GF-D8 (cell line): ENCODE measurements around the gene SWAP70.
"Not testable (repeated sequence)": the region's sequence is repeated elsewhere in the genome, so short reads cannot be mapped to it uniquely, and the experiment has no call there.

ENCODE experiments used
- DNase-seq: peaks from one replicate; lab custom pipeline; 2025; lab: John Stamatoyannopoulos, UW

The SWAP70 gene

DNA sequence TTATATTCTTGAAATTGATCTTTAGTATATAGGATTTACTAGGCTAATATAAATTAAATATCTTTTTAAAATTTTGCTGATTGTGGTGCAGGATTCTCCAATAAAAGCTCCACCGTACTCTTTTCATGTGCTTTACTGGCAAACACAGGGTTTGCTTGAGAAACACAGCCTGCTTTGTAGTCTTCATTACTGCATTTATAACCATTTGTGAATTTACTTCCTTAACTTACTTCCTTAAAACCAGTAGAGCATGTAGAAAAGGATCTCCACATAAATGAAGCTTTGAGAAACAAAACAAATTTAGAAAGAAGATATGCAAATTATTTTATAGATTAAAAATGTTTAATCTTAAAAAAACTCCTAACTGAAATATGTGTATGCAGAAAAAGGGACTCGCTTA lies 28.8 kb downstream of the SWAP70 start:
- peak; percentile 67 for DNase-seq

DNA sequence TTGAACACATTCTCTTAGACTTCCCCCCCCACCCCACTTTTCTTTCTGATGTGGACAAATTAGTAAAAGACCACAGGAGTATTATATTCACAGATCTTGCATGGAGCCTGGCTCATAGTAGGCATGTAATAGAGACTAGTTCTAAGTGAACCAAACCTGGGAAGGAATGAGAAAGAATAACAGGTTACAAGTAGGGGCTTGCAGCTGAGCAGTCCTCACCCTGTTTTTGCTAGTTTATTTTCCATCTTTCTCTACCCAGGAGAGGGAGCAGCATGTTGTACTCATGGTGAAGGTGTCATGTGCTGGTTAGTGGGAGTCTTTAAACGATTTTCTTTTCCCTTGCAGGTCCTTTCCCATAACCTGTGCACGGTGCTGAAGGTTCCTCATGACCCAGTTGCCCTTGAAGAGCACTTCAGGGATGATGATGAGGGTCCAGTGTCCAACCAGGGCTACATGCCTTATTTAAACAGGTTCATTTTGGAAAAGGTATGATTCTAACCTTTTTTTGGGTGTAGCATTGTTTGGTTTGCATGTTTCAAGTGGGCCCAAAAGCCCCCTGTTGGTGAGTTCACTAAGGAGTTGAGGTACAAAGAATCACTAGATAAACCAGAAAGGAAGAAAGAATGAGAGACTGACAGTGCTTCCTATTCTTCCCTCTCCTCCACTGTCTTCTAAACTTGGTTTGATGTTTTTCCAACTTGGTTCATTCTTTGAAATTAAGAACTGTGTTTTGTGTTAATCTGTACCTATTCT lies 30.1 kb downstream of the SWAP70 start:
- DNase-seq: no peak

DNA sequence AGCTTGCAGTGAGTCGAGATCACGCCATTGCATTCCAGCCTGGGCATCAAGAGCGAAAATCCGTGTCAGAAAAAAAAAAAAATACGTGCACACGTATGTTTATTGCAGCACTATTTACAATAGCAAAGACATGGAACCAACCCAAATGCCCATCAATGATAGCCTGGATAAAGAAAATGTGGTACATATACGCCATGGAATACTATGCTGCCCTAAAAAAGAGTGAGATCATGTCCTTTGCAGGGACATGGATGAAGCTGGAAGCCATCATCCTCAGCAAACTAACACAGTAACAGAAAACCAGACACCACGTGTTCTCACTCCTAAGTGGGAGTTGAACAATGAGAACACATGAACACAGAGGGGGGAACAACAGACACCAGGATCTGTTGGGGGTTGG lies 31.4 kb downstream of the SWAP70 start:
- DNase-seq: not testable (repeated sequence)

DNA sequence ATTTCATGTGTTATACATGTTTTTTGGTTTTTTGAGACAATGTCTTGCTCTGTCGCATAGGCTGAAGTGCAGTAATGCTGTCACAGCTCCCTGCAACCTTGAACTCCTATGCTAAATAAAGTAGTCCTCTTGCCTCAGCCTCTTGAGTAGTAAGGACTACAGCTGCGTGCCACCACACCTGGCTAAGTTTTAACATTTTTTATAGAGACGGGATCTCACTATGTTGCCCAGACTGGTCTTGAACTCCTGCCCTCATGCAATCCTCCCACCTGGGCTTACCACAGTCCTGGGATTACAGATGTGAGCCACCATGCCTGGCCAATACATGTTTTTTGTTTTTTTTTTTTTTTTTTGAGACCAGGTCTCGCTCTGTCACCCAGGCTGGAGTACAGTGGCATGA lies 33.9 kb downstream of the SWAP70 start:
- DNase-seq: no peak

DNA sequence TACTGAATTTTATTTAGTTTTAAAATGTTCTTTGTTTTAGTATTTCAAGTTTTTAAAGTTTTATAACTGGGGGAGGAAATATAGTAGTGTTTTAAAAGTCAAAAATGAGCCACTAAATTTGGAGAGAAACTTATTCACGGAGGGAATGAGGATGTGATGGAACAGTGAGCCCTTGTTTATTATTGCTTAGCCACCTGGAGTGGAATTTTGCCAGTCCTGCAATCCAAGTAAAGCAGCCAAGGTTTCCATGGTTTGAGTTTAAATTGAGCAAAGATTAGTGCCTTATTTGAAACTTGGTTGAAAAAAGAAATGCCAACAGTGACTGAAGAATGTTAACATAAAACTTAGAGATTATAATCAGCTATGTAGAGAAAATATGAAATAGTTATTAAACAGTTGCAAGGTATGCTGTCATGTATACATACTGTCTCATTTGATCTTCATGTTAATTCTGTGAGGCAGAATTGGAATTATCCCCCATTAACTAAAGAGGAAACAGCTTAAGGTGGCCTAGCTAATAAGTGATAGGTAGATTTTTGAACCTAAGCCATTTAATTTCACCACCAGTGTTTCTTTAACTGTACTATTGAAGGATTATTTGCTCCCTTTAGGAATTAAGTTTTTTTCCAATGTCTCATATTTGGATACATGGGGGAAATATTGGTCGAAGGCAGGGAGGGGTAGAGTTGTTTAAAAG lies 36.4 kb downstream of the SWAP70 start:
- no peak for DNase-seq

DNA sequence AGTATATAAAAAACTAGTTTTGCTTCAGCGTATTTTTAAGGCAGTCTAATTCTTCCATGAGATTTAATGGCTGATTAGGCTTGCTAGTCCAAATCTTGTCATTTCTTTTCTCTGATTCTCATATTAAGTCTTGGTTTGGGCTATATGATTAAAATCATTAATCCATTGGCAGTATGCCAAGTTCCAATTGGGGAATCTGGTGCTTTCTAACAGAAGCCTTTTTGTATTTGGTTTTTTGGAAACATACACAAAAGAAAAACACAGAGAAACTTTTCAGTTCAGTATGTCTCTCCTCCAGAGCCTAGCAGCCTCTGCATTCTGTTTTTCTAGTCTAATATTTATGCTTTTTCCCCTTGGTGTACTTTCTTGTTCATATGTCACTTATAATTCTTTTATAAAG lies 37.9 kb downstream of the SWAP70 start:
- DNase-seq: no peak

DNA sequence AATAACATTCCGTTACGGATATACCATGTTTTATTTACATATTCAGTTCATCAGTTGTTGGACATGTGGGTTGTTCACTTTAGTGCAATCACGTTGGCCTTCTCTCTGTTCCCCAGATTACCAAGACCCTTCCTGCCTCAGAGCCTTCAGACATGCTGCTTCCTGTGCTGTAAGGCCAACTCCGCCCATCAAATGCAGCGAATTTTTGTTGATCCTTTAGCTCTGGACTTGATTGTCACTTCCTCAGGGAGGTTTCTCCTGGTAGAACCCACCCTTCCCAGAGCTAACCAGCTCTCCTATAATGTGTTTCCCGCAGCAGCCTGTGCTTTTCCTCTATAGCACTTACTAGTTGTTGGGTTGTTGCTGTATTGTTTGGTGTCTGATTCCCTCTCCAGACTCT lies 39.4 kb downstream of the SWAP70 start:
- no peak for DNase-seq

DNA sequence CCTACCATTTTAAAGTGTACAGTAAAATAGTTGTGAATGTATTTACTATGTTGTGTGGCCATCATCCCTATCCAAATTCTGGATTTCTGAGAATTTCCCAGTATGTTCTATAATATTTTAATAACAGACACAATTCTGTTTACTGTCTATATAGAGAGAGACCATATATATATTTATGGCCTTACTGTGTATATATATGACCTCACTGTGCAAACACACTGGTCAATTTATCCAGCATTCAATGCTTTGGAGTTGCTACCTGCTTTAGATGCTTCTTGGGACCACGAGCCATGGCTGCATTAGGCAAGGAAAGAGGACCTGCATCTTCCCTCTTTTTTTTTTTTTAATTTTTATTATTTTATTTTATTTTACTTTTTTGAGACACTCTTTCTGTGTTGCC lies 40.2 kb downstream of the SWAP70 start:
- no peak for DNase-seq

DNA sequence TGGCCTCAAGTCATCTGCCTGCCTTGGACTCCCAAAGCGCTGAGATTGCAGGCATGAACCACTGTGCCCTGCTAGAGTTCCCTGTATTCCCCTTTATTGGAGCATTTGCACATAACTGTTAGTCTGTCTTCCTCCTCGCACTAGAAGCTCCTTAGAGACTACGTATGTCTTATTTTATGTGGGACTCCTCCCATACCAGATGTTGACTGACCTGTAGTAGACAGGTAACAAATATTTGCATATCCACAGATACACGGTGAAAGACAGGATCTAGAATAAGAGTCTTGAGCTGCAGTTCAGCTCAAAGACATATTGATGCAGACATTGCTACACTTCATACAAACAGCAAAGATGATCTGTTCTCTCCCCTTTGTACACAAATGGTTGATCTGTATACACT lies 40.7 kb downstream of the SWAP70 start:
- no peak for DNase-seq

DNA sequence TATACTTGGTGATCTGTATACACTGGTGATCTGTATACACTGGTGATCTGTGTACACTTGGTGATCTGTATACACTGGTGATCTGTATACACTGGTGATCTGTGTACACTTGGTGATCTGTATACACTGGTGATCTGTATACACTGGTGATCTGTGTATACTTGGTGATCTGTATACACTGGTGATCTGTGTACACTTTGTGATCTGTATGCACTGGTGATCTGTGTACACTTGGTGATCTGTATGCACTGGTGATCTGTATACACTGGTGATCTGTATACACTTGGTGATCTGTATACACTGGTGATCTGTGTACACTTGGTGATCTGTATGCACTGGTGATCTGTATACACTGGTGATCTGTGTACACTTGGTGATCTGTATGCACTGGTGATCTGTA lies 41.5 kb downstream of the SWAP70 start:
- not testable (repeated sequence) for DNase-seq

DNA sequence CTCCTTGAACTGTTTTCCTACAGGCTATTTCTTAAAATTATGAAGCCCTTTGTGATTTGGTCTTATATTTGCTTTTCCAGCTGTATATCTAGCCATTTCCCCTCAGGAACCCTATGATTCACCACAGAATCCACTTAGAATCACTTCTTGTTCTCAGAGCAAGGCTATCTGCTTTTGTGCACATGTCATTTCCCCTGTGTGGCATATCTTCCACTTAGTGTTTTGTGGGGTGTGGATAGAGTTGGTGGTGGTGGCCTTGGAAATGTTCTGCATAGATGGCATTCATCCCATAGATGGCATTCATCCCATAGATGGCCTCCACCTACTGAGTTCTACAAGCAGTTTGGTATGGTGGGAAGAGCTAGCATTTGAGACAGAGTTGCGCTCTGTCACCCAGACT lies 44.7 kb downstream of the SWAP70 start:
- DNase-seq: no peak

DNA sequence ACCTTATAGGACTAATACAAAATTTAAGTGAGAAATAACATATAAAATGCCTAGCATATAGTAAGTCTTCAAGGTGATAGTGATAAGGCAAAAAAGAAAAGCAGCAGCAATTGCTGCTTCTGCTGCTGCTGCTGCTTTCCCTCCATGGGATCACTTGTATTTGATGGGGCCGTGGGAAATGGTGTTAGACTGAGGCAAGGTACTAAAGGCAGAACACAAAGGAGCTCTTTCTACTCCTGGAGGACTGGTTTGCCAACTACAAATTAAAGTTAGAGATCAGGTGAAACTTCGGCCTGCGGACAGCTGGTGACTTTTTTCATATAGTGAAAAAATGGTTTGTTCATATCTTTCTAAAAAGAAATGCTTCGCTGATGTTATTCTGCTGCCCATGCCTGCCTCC lies 46.3 kb downstream of the SWAP70 start:
- DNase-seq: no peak

DNA sequence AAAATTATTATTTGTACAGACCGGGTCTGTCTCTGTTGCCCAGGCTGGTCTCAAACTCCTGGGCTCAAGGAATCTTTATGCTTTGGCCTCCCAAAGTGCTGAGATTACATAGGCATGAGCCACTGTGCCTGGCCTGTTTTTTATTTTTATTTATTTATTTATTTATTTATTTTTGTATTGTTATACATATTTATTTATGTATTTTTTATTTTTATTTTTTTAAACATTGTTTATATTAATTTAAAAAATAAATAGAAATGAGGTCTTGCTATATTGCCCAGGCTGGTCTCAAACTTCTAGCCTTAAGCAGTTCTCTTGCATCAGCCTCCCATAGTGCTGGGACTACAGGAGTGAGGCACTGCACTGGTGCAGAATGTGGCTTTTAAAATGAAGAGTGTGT lies 47.0 kb downstream of the SWAP70 start:
- DNase-seq: no peak

DNA sequence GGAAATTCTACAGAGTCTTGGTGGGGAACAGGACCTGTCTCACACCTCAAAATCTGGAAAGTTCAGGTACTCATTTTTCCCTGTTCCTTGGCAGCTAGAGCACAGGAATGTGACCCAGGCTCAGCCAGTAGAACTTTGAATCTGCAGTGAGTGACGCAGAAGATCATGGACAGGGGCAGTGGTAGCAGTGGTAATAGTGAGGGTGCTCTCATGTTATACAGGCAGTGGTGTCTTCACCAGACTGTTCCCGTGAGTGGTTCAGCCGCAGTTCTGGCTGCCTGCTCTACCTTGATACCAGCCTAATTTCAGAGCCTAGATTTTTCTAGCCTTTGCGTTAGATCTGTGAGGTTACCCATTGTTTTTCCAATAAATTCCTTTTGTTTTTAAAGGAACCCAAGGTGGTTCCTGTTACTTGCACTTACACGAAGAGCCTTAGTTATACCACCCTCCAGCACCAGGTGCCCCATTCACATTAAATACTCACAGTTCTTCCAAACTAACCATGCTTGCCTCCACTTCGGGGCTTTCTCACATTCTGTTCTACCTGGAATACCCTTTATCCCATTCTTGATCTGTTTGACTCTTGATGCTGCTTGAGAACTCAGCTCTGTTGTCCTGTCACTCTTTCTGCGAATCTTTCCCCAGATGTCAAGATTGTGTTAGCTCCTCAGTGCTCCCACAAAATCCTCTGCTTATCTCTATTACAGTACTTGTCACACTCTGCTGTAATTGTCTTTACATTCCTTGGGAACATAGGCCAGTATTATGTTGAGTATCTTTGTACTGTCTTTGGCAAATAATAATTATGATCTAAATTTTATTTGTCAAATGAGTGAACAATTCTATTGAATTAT lies 47.8 kb downstream of the SWAP70 start:
- DNase-seq: no peak

DNA sequence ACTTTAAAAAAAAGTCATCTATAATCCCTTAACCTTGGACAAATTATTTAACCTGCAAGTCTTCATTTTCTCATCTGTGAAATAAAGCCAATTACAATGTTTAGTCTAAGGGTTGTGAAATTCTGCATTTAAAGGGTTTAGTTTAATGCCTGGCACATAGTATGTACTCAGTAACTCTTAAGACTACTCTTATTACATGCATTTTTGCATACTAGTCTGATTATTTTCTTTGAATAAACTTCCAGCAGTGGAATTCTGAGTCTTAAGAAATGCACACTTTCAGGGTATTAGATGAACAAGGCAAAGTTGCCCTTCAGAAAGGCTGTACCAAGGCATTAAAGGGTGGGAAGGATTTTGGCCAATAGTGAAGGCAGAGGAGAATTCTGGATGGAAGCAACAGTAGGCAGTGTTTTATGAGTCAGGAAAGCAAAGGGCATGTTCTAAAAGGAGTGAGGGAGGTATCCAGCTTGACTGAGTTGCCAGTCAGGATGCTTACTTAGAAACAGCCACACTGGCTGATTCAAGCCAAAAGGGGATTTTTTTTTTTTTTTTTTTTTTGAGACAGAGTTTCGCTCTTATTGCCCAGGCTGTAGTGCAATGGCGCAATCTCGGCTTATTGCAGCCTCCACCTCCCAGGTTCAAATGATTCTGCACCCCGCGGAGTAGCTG lies 50.5 kb downstream of the SWAP70 start:
- DNase-seq: no peak

DNA sequence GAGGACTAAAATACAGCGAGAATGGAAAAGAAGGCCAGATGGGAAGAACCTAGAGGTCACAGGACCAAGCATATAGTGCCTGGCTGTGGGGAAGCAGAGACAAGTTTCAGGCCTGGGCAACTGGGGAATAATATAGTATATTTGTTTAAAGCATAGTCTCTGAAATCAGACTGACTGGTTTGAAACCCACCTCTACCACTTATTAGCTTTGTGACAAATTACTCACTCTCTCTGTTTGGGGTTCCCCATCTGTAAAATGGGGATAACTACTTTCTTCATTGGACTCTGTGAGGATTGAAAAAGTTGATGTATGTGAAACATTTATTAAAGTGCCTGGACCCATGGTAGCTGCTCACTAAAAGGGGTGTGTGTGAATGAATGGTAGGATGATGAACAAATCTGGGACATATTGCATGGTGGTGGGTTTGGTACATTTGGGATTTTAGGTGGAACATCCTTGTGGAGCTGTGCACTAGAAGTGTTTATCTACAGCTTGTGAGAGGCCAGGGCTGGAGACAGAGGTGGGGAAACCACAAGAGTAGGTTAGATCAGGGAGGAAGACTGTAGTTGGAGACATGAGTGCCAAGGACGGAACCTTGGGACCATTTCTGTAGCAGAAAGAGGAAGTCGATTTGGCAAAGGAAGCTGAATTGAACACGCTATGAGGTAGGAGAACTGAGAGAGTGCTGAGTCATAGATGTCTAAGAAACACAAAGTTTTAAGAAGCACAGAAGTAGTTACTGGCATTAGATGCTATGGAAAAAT lies 52.6 kb downstream of the SWAP70 start:
- peak; percentile 84 for DNase-seq

DNA sequence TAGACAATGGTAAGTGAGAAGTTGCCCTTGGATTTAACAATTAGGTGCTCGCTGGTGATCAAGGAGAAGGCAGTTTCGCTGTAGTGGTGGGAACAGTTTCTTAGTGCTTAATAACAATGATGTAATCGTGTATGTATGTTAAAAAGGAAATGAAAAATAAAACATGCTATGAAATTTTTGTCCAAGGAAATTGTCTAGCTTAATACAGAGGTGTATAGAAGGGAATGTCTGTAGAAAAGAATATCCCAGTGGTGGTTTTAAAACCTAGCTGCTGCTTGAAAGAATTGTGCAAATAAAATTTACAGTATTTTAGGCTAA lies 53.1 kb downstream of the SWAP70 start:
- DNase-seq: no peak

DNA sequence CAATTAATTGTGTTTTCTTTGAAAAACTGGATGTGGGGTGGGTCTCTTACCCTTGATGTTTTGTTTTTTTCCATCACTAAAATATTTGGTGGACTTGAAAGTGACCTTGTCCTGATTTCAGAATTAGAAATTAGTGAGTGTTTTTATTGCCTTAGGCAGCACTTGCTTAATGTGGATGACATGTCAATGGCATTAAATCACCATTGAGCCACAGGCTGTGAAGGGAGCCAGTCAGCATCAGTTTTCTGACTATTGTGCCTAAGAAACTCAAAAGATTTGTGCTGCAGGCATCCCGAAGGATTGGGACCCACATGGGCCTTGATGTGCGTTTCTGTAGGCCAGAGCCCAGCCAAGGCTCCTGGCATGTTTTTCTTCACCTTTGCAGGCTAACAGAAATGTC lies 53.8 kb downstream of the SWAP70 start:
- DNase-seq: no peak

DNA sequence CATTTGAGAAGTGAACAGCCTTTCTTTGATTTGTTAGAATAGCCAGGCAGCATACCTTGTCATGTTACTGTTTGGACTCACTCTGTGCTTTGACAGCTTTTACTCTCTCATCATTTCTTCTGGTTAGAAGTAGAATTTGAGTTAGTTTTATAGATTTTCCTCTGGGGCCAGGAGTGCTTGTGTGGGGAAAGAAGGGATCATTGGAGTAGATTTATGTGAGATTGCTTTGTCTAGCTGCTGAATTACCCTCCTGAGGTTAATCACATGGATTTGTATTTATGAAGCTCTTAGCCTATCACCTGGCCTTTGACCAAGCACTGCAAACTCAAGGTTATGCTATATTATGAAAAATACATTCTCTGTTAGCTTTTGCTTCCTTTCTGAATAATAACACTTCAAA lies 54.3 kb downstream of the SWAP70 start:
- no peak for DNase-seq

DNA sequence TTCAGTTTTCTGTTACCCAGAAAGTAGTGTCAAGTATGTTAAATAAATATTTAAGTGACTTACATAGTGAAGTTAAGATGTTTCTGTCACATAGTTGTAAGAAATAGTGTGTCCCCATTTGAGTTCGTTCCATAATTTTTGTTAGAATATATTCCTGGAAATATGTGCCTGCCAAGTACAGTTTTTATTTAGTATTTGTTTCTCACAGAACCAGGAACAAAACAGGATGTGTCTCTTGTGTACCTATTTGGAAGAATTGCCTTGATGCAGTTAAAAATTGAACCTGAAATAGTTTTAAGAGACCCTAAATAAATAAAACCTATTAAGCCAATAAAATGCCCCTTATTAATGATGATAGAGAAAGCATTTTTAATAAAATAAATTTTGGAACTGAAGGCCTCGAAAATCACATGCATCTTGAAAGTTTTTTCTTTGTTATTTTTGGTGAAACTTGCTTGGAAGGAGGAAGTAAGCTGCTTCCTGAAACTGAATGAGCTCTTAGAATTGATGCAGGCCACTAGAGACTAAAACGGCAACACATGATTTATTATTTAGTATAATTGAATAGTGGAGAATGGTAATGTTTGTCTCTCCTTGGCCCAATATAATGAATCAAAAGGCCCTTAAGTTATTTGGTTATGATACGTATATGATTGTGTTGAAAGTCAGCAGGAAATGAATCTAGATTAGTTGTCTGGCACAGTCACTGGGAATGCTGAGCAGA lies 55.9 kb downstream of the SWAP70 start:
- peak; percentile 16 for DNase-seq

DNA sequence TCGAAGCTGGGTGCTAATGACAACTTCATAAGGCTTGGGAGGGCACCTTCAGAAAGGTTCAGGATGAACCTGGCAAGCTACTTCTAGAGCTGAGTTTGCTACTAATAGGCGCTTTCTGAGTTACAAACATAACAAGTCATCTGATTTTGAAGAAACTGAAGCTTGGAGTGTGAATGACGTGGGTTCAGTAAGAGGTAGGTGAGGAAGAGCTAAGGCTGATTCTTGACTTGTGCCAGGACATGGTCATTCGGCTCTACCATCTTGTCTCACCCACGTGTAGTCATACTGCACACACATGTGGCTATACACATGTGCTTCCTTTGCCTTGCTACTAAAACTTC lies 56.4 kb downstream of the SWAP70 start:
- DNase-seq: no peak
